Stimulated activated CD8-positive, alpha-beta memory T cell treated with anti-CD3 and anti-CD28 coated beads, Interleukin-15, amount 100 ng/mL, for 1 hour (primary cell): Measurements from ENCODE around the gene HDAC9.
"Not testable (repeated sequence)": the region's sequence is repeated elsewhere in the genome, so short reads cannot be mapped to it uniquely, and the experiment has no call there.

Experiments
- DNase-seq: peaks from one replicate; pipeline ENCODE4 v3.0.0-alpha.2; 2020; ENCODE audit warnings: low read depth

Gene HDAC9

GRCh38 chr7:18900803-18901202 lies 405.3 kb downstream of the HDAC9 start:
- DNase-seq = no peak

DNA sequence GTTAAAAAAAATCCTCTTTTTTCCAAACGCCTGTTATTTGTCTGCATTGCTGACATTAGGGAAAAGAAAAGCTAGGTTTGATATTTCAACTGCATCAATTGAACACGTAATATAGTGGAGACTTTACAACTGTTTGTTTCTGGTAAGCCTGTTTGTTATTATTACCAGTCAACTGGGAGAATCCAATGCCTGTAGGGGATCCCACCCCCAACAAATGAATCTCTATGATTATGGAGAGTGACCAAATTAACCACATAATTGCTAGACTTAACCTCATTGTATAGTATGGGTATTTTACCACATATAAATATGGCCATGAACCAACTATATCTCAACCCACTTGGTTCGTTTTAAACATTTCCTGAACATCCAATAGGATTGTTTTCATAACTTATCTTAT lies 405.8 kb downstream of the HDAC9 start:
- DNase-seq = no peak

- DNase-seq = no peak
Observed at GRCh38 chr7:18901982-18902421, 406.5 kb downstream of the HDAC9 start.

- DNase-seq = no peak
Observed at GRCh38 chr7:18902892-18903291, 407.3 kb downstream of the HDAC9 start.

GRCh38 chr7:18903695-18904094 lies 408.1 kb downstream of the HDAC9 start:
- no peak for DNase-seq

GRCh38 chr7:18905316-18905943 lies 409.9 kb downstream of the HDAC9 start:
- DNase-seq = no peak

GRCh38 chr7:18906901-18907300 lies 411.4 kb downstream of the HDAC9 start:
- DNase-seq = no peak

DNA sequence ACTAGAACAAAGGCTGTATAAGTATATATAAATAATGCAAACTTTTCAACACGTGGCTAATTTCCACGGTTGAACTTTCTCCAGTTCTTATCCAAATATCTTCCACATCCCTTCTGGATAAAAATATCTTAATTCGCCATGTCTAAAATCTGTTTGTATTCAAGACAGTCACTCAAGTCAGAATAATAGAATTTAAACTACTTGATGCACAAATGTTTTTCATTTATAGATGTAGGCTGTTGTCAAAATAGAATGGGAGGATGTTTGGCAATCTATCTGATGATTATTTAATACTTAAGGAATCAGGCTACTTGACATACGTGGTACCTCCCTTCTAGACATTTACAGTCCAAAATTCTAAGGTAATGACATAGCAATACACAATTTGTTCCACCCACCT lies 417.6 kb downstream of the HDAC9 start:
- DNase-seq = no peak

DNA sequence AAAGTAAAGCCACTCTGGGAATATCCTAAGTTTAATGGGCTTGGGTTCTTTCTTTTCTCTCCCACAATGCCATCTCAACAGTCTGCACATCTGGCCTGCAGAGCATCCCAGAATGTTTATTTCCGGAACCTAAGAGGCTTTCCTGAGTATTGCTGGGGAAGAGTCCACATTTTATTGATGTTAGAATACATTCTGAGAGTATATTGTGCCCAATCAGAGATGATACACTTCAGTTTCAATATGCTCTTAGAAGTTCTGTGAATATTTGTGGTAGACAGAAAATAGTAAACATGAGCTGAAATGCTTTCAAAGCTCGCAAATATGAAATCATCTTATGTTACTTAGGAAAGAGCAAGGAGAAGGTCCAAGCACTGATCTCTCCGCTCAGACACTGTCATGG lies 421.3 kb downstream of the HDAC9 start:
- DNase-seq = no peak

DNA sequence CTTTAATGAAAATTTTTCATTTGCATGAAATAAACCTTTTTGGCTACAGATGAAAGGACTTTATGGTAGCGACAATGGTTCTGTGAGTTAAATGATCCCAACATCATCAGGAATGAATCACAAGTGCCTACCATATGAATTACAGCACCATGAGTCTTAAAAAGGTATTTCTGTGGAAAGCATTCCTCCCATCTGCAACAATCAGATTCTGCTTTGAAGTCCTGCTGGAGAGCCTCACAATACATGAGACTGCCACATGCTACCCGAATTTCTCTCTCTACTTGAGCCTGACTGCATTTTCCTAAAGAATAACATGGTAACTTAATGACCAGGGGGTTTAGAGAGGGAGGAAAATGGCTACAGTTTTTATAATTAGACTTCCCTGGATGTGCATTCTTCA lies 431.6 kb downstream of the HDAC9 start:
- no peak for DNase-seq

DNA sequence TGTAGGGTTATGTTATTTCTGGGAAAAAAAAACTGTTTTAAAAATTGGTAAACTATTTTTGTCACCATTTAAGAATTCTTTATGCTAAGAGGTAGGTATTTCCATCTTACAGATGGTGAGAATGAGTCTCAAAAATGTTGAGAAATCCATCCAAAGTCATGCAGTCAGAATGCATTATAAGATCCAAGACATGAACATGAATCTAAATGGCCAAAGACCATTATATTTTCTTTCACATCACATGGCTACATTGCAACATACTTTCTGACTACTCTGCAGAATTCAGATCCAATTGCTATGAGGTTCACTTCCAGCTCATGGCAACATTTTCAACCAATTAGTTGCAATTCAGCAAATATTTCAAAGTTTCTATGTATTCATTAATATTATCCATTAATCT lies 440.7 kb downstream of the HDAC9 start:
- DNase-seq = no peak

DNA sequence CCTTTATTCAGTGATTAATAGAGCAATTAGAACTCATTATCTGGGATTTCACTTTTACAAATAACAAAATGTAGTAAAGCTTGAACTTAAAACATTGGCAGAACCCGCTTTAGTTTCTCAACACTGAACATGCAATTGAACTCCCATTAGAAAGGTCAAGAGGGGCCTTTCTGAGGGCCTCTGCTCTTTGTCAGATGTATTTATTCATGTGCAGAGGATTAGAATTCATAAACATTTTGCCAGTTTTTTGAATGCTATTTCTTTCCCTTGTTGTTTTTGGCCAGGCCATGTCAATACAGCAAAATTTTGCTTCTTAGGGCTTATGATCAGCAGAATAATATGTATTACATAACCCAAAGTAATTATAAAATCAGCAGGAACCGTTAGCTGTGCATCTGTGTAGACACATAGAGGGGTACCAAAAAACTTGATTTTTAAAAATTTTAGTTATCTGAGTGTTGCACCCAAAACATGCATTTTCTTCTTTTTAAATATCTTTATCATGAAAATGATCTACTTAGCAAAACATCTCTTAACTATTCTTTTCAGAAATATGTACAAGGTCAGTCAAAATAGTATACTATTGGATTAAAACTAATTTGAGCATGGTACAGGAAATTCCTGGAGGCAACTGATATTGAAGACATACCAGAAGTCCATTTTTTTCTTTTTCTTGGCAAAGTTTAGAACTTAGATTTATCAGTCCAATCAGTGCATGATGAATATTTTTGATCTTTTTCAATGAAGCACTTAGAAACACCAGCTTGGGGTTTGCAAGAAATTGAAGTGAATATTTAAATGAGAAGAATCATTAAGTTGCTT lies 444.4 kb downstream of the HDAC9 start:
- DNase-seq = no peak

DNA sequence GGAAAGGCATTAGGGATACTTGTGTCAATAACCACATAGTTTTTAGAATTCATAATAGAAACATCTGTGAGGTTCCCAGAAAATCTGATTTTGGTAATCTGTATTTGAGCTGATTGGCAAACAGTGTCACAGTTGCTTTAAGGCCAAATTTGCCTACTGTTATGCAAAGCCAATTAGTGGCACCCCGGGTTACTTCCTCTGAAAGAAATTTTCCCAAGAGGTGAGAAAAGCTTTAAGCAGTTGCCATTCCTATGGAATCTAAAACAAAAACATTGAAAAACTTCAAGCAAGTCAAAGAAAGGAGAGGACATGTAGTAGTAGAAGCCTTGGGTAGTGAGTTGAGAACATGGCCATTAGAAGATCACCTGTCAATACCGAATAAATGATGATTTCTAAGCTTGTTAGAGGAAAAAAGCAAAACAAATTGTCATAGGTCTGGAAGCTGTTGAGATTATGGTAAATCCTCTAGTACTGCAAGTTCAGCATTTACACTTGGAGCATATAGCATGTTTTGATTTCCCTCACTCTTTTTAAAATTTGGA lies 445.1 kb downstream of the HDAC9 start:
- DNase-seq = no peak

DNA sequence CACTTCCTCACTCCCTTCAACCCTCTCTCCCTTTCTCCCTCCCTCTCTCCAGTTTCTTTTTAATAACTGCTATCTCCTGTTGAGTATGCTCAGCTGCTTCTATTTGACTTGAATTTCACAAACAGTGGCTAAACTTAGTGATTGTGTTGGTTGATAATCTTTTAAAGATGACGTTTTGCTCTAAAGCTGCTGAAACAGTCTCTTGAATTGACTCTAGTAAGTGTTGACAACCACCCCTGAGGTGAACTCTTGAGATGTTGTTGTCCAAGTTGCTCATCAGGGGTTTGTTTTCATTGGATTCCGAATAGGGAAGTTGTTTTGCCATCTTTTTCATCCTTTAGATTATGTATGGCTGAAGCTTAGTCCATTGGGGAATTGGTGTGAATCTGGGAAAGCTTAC lies 445.7 kb downstream of the HDAC9 start:
- DNase-seq = no peak

GRCh38 chr7:18948521-18948920 lies 453.0 kb downstream of the HDAC9 start:
- DNase-seq = no peak

DNA sequence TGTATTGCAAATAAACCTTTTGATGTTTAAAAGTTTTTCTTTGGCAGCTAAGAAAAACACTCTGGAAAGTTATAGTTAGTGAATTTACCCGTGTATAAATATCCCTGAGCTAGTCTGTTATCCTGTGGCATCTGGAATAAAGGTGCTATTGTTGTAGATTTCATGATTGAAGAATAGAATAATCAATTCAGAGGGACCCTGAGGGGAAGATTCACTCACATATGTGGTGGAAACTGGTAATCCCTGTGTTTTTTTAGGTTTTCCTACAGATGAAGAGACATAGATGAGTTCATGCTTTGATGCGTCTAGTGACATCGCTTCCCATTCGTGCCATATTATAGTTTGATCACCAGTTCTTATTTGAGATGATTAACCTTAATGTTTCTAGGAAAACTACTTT lies 457.3 kb downstream of the HDAC9 start:
- DNase-seq = no peak

- no peak for DNase-seq
Observed at GRCh38 chr7:18958627-18959026, 463.1 kb downstream of the HDAC9 start.

- DNase-seq = no peak
Observed at GRCh38 chr7:18960725-18961124, 465.2 kb downstream of the HDAC9 start.

- DNase-seq = no peak
Observed at GRCh38 chr7:18962031-18962430, 466.5 kb downstream of the HDAC9 start.

GRCh38 chr7:18965657-18966056 lies 470.1 kb downstream of the HDAC9 start:
- DNase-seq = no peak

DNA sequence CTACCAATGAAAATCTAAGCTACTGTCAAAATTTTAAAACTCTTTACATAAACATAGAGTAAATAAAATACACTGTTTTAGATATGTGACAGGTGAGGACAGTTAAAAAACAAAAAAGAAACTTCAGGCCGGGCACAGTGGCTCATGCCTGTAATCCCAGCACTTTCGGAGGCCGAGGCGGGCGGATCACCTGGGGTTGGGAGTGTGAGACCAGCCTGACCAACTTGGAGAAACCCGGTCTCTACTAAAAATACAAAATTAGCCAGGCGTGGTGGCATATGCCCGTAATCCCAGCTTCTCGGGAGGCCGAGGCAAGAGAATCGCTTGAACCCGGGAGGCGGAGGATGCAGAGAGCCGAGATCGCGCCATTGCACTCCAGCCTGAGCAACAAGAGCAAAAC lies 472.2 kb downstream of the HDAC9 start:
- not testable (repeated sequence) for DNase-seq

DNA sequence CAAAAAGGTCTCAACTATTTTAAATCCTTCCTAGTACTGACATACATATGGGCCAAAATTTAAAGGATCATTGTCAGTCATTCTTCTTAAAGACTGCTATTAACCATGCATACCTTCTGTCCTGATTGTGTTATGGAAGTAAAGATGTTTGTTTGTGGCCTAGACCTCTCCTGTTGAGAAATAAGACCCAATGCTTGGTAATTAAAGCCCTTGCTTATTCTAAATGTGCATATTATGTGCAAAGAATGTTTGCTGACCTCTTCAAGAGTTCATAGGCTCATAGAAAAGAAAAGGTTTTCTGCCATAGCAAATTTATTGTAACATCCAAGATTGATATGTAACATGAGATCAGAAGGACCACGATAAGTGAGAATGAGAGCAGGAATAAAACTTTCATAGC lies 476.3 kb downstream of the HDAC9 start:
- no peak for DNase-seq

- DNase-seq = no peak
Observed at GRCh38 chr7:18974803-18975202, 479.3 kb downstream of the HDAC9 start.

- no peak for DNase-seq
Observed at GRCh38 chr7:18975276-18975675, 479.7 kb downstream of the HDAC9 start.
